DMS153 treated with DMSO at 0.1 percent for 48 hours (cell line): Measurements from ENCODE around the gene TLE7.

ENCODE experiments used
- DNase-seq: peaks from one replicate; lab custom pipeline; 2025; ENCODE audit not compliant: unreplicated experiment; lab: John Stamatoyannopoulos, UW

Gene TLE7

DNA sequence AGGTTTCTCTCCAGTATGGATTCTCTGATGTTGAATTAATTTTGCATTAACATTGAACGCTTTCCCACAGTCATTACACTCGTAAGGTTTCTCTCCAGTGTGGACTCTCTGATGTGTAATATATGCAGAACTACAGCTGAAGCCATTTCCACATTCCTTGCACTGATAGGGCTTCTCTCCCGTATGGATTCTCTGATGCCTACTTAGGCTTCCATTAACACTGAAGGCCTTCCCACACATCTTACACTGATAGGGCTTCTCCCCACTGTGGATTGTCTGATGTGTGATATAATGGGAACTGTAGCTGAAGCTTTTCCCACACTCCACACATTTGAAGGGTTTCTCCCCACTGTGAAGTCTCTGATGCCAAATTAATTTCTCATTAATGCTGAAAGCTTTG is 7.2 kb upstream of the TLE7 start:
- no peak for DNase-seq

DNA sequence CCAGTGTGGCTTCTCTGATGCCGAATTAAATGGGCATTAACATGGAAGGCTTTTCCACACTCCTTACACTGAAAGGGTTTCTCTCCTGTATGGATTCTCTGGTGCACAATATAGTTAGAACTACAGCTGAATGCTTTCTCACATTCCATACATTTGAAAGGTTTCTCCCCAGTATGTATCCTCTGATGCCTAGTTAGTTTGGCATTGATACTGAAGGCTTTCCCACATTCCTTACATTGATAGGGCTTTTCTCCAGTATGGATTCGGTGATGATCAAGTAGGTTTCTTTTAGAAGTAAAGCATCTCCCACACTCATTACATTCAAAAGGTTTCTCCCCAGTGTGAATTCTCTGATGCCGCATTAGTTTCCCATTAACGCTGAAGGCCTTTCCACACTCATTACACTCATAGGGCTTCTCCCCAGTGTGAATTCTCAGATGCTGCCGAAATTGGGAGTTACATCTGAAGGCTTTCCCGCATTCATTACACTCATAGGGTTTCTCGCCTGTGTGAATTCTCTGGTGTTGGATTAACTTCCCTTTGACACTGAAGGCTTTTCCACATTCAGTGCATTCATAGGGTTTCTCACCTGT is 6.5 kb upstream of the TLE7 start:
- DNase-seq = no peak

DNA sequence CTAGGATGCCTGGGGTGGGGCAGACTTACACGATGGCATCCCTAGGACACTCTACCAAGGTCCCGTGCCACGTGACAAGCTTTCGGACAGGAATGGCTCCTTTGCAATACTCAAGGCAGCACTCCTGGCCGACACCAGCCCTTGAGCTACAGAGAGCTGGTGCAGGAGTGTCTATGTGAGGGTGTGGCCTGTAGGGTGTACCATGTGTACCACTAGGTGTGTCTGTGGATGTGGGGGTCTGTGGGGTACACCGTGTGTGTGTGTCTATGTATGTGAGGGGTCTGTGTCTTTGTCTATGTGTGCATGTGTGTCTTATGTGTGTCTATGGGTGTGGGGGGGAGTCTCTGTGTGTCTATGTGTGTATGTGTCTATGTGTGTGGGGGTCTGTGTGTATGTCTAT is 1.9 kb upstream of the TLE7 start:
- no peak for DNase-seq

DNA sequence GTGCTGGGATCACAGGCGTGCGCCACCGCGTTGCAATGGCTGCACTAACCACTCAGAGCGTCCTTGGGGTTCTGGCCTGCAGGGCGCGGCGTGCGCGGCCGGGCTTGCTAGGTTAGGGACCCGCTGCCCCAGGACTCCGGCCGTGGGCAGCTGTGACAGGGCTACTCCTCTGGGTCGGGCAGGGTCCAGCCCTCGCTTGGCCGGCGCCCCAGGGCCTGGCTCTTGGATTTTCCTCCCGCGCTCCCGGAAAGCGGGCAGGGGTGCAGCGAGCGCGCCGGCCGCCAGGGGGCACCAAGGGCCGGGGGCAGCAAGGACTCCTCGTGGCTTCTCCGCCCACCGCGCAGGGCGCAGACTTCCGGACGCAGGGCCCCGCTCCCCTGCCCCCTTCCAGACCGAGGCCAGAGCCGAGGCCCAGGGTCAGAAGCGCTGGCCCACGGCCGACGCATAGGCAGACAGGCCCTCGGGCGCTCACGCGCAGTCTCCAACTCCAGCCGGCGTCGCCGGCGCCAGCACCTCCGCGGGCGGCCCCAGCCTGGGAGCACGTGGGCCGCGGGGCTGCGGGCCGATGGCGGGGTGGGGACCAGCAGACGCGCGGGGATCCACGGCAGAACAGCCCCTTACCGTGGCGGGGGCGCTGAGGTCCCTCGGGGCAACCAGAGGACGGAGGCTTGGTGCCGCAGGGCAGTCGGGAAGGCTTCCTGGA is 355 bp downstream of the TLE7 start:
- DNase-seq = no peak

DNA sequence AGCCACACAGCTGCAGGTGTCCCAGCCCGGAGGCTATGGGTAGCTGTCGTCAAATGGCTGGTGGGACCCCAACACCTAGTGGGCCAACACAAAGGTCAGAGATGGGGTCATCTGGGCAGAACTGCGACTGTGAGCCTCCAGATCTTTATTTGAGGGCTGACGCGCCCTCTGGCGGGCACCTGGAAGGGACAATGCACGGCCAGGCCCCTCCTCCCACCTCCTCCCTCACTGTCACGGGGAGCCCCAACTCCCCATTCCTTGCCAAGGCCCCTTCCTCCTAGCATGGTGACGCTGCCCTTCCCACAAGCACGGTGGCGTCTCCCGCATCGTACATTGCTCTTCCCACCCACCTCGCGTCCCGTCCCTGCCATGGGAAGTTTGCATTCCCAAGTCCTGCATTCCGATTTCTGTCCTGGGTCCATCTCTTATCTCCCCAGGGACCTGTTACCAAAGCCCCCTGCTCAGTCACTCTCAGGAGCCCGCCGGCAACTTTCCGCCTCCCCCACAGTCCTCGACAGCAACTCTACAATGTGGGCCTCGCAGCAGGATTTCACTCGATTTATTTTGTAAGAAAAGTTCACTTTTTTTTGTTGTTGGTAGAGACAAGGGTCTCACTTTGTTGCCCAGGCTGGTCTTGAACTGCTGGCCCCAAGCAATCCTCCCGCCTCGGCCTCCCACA is 1.0 kb downstream of the TLE7 start:
- no peak for DNase-seq

DNA sequence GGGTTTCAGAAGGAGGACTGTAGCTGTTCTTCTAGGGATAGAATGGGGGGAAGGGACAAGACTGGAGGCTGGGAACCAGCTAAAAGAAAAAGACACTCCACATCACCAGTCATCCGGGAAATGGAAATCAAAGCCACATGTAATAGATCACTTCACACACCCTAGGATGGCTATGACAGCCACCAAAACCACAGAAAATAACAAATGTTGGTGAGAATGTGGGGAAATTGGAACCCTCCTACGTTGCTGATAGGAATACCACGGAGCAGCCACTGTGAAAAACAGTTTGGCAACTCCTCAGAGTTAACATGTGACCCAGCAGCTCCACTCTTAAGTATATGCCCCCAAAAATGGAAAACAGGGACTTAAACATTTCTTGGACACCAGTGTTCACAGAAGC is 2.3 kb downstream of the TLE7 start:
- no peak for DNase-seq

DNA sequence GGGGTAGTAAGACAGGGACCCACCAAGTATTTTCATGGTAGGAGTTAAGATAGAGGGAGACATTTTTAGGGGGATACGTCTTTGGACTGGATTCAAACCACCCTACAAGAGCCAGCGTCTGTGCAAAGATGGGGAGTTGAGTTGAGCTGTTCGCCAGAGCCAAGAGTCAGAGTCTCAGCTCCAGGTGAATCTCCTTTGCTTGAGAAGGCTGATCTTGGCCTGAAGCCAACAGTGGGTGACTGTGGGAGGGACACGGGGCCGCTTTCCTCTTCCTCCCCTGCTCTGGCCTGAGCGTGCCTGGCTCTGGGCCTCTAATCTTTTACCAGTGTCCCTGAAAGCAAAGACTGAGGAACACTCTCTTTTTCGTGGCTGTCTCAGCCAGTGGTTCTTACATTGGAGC is 5.4 kb downstream of the TLE7 start:
- DNase-seq = no peak

DNA sequence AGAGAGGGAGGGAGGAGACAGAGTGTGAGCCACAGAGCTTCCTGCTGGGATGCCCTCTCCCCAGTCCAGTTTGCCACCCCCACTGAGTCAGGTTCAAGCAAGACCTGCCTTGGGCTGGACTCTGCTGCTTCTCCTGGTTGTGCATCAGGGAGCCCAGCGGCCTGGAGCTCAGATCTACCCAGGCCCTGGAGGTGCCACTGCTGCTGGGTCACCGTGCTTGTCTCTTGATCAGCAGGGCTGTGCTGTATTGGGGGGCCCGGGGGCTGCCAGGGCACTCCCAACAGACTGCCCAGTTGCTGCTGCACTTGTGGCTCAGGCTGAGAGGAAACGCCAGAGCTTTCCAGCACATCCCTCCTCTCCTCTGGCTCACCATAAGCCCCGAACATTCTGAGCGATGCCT is 8.9 kb downstream of the TLE7 start:
- DNase-seq = no peak

DNA sequence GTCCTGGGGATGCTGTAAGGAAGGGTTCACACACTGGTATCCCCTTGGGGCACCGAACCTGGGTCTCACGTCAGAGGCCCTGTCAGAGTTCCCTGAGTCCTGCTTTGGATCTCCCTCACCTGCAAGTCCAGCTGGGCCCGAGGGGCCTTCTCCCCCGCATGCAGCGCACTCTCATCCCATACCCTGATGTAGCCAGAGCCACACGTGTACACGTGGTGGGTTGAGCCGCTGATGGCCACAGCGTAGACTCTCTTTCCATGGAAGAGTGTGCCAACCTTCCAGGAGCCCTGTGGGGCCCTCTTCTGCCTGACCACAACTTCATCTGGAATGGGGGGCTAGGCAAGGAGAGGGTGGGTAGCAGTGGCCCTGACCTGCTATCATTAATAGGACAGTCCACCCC is 9.9 kb downstream of the TLE7 start:
- DNase-seq = no peak

DNA sequence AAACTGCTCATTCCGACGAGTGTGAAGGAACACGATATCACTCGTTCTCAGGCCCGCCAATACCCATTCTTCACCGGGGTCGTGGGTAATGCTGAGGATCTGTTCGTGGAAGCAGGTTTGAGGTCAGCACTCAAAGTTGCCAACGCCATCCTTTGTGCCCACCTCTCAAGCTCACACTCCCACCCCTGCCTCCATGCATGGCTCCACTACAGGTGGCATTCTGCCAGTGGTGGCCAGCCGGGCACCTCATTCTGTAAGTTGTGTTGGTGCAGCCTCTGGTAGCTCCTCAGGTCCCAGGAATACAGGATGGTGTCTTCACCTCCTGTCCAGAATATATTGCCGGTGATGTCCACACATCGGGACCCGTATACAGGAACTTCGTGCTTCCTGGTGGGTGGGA is 10.7 kb downstream of the TLE7 start:
- no peak for DNase-seq

DNA sequence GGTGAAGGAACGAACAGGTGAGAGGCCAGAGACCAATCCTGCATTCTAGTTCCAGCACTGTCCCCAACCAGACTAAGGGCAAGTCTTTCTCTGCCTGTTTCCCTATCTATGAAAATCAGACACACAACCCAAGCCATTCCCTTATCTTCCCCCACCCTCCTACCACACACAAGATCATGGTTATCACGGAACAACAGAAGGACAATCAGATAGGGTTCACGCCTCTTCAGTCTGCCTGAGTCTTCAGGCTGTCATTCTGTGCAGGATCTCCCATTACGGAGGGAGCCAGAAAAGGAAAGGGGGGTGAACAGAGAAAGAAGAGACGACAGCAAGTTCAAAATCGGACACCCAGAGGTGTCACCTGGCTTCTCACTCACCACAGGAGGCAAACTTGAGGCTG is 11.1 kb downstream of the TLE7 start:
- no peak for DNase-seq

DNA sequence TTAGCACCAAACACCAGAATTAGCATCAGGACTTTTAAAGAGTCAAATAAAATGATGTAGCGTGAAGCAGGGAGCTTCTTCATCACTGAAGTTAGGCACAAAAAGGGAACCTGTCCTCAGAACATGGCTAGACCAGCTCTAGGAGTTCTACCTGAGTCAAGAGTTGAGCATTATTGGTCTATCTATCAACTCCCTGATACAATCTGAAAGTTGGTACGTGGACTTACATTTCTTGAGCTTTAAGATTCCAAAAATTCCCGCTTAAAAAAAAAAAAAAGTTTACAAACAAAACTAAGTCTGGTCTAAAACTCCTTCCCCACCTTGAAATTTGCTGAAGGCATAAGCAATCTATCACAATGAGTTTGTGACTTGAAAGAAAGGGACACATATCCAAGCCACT is 12.3 kb downstream of the TLE7 start:
- DNase-seq = no peak

DNA sequence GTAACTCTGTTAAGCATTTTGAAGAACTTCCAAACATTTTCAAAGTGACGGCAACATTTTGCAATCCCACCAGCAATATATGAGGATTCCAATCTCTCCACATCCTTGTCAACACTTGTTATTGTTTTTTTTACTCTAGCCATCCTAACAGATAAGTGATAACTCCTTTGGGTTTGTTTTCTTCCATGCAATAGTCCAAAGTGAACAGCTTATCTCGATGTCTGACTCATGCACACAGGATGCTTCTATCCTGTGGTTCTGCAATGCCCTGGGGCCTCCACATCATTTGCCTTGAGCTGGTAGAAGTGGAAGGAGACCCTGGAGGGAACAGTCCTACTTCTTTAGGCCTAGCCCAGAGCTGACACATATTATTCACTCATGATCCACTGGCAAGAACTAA is 13.0 kb downstream of the TLE7 start:
- DNase-seq = no peak

DNA sequence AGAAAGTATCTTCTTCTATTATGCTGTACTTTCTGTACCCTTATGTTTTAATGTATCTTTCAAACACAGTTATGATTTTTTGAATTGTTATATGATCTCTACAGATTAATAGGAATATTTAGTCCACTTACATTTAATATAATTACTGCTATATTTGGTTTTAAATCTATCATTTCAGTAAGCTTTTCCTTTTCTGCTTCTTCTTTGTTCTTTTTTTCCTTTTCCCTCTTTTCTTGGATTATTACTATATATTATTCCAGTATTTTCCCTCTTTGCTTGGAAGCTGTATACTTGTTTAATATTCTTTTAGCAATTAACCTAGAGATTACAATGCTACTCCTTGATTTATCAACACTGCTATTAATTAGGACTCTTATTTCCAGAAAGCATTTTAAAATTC is 13.5 kb downstream of the TLE7 start:
- DNase-seq = no peak

DNA sequence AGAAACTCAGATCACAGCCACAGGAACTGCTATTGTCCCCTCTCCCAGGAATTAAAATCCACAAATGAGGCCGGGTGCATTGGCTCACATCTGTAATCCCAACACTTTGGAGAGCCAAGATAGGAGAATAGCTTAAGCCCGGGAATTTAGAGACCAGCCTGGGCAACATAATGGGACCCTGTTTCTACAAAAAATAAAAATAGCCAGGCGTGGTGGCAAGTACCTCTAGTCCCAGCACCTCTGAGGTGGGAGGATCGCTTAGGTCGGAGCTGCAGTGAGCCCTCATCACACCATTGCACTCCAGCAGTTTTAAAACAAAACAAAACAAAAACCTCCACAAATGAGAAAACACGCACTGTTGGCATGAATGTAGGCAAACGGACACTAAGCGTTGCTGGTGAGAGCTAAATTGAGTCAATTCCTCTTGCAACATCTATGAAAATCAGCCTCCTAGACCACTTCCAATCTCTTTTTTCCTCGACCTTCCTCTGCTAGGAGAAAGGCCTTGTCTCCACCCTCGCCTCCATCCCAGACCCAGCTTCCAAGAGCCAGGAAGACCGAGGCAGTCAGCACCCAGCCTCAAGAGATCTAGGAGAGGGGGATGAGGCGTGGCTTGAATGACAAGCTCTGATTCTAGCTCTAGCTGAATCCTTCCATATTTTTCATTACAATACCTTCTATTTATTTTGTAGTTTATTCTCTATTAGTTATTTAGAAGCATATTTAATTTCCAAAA is 14.8 kb downstream of the TLE7 start:
- DNase-seq = no peak

DNA sequence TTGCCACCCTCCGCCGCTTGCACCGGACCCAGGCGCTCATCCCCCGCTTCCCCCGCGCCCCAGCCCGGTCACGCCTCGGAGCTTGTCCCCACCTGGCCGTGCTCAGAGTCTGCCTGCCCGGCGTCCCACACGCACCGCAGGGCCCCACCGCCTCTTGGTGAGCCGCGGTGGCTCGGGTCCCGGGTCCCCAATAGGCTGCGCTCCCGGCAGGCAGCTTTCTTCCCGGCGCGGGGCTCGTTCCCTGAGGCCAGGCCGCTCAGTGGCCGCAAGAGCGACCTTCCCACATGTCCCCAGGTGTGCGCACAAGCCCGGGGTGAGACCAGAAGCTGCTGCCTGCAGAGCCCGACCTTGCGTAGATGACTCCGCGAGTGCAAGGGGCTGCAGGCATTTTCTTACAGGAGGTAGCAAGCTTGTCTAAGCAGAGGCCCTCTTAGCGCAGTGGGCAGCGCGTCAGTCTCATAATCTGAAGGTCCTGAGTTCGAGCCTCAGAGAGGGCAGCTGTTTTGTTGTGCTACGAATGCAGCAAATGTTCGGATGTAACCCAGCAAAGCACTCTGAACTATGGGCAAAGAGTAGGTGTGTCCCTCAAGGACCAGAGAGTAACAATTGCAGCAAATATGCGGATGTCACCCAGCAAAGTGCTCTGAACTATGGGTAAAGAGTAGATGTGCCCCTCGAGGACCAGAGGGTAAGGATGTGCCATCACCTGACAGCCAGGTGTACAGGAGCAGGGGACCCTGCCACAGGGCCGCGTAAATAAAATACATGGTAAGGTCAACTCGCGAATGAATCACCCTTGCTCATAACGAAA is 15.6 kb downstream of the TLE7 start:
- DNase-seq = peak; percentile 69

DNA sequence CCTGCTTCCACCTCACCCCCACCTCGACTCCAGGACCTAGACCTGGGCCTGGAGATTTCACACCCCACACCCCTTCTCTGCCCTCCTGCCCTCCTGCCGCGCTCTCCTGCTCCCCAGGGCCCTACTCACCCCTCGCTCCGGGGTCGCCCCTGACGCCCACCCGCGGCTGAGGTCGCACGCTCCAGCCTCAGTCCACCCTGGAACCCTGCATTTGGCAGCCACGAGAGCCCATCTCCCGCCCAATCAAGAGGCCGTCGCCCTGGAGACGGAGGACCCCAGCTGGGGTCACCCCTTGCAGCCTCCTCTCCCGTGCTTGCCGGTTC is 16.1 kb downstream of the TLE7 start:
- DNase-seq = no peak

DNA sequence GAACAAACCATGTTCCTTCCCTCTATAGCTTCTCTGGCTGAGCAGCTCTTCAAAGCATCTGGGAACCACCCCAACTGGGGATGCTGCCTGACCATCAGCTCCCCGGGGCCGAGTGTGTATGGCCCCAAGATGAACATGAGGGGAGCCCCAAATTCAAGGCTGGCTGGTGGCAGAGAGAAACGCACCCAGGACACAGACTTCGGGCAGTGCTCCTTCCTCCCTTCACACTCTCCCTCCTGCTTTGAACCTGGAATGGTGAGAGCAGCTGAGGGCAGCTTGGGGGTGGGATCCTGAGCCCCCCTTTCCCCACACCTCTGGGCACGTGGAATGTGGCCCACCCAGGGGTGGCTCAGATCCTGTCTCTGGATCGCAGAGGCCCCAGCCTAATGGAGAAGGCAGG is 17.2 kb downstream of the TLE7 start:
- no peak for DNase-seq

DNA sequence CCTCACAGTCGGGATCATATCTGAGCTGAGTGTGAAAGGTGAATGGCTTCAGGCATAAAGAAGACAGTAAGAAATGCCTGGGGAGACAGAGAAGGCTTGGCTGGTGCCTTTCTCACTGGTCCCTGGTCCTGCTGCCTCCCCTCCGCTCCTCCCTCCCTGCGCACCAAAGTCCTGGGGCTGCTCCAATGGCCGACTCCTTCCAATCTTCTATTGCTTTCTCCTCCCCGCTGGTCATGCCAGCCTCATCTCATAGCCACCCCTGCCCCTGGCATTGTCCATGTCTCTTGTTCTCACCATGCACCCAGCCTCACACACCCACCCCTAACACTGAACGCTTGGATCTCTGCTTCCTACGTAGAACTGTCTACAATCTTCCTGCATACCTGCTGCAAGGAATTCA is 18.0 kb downstream of the TLE7 start:
- no peak for DNase-seq

DNA sequence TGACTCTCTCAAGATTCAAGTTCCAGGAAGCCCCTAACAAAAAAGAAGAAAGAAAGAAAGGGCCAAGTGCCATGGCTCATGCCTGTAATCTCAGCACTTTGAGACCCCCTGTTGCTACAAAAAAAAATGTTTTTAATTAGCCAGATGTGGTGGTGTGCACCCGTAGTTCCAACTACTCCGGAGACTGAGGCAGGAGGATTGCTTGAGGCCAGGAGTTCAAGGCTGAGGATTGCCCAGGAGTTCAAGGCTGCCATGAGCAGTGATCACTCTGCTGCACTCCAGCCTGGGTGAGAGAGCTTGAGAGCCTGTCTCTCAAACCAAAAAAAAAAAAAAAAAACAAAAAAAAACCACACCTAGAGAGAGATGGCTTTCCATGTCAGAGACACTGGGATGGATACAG is 18.8 kb downstream of the TLE7 start:
- DNase-seq = no peak

DNA sequence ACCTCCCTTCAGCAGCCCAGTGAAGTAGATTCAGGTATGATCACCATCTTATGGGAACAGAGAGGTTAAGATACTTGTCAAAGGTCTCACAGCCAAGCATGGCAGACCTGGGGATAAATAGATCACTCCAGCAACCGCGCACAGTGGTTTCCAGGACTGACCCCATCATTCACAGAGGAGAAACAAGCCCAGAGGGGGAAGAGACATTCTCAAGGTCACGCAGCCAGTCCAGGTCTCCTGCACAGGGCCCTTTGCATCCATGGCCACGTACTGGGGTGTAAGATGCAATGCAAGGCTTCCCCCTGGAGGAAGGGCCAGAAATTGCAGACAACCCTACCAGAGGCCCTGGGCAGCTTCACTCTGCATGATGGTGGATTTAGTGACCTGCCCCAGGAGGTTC is 19.9 kb downstream of the TLE7 start:
- no peak for DNase-seq
